T1000 (cell line): Measurements from ENCODE around the gene WDR4.
"Not testable (repeated sequence)": the region's sequence is repeated elsewhere in the genome, so short reads cannot be mapped to it uniquely, and the experiment has no call there.

Source experiments
- DNase-seq: peaks from one replicate; lab custom pipeline; 2025; ENCODE audit warnings: mixed read lengths; lab: John Stamatoyannopoulos, UW

WDR4 gene

GRCh38 chr21:42839271-42840231 lies 39.8 kb downstream of the WDR4 start:
- no peak for DNase-seq

GRCh38 chr21:42838212-42838690 lies 41.1 kb downstream of the WDR4 start:
- not testable (repeated sequence) for DNase-seq

DNA sequence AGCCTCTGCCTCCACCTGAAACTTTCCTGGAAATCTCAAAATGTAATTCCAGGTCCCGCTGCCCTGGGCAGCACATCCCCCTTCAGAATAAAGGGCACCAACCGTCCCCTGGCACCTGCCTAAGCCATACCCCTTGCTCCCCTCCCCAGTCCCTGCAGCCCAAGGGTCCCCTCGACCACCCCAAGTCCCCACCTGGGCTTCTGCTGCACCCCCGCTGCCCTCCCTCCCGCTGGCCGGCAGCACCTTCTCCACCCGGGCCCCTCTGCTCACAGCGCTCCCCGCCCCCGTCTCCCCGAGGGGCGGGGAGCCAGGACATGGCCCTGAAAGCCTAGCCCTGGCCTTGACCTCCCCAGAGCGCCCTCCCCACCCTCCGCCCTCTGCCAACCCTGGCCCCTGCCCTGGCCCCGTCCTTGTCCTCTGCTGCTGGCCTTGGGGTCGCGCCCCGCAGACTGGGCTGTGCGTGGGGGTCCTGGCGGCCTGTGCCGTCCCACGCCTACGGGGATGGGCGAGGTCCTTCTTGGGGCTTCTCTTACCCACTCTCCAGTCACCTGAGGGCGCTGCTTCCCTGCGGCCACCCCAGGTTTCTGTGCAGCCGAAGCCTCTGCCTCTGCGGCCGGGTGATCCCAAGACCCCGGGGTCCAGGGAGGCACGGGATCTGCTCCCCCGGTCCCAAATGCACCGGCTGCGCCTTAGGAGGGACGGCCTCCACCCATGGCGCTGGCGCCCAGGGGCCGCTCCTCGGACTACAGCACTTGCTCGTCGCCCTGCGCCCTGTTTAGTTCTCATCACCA lies 41.7 kb downstream of the WDR4 start:
- no peak for DNase-seq

DNA sequence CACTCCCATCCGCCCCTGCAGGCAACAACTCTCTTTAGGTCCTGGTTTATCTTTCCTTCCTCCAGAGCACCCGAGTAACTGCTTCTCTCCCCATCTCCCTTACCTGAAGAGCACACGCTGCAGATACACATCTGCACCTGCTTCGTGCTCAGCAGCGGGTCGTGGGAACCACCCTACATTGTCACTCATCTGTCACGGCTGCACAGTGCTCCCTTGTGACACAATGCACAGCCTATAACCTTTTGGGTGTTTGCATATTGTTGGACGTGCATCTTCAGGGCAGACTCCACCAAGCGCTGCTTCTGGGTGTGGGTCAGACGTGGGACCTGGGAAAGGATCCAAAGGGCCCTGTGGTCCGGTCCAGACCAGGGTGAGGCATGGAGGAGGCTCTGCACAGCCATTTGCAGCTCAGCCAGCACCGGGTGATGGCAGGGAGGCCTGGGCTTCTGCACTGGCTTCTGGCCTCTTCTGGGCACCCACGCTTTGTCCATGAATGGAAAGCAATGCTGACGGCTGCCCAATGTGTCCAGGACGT lies 42.5 kb downstream of the WDR4 start:
- no peak for DNase-seq

DNA sequence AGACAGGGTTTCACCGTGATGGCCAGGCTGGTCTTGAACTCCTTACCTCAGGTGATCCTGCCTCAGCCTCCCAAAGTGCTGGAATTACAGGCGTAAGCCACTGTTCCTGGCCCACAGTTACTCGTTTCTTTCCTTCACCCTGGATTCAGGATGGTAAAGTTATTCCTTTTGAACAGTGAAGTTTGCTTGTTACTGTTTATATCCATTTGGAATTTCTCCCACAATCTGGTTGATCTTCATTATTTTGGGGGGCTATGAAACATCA lies 43.0 kb downstream of the WDR4 start:
- no peak for DNase-seq

- DNase-seq, result no peak
Observed at GRCh38 chr21:42835611-42836401, 43.5 kb downstream of the WDR4 start.

DNA sequence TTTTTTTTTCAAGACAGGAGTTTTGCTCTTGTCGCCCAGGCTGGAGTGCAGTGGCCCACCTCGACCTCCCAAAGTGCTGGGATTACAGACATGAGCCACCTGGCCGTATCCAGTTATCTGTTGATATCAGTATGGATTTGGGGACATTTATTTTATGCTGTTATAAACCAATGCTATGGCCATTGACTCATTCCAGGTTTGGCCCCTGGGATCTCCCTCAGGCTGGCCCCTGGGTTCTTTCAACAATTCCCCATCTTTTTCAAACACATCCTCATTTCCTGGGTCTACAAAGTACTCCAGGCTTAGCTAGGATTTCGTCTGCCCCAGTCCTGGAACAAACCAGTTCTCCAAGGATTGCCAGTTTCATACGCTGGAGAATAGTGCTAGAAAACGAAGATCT lies 44.1 kb downstream of the WDR4 start:
- no peak for DNase-seq

DNA sequence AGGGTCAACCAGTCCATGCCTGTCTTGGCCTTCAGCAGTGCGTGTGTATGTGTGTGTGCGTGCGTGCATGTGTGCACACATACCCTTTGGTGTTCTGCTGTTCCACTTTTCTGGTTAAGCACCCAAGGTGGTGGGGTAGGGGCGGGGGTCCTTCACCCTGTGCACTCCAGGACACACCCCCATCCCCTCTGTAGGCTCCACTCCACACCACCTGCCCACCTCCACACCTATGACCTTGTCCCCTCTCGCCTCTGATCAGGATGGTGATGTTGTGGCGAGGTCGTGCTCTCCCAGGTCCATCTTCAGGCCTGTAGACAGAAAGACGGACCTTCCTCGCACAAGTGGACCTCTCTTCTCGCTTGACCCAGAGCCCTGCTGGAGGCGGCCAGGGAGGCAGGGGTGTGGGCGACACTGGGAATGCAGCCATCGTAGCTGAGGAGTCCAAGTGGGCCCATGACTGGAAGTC lies 44.6 kb downstream of the WDR4 start:
- DNase-seq, result no peak

GRCh38 chr21:42833859-42834725 lies 45.2 kb downstream of the WDR4 start:
- no peak for DNase-seq

- DNase-seq, result no peak
Observed at GRCh38 chr21:42833439-42833815, 45.9 kb downstream of the WDR4 start.

- DNase-seq, result not testable (repeated sequence)
Observed at GRCh38 chr21:42832321-42832630, 47.1 kb downstream of the WDR4 start.

- DNase-seq, result no peak
Observed at GRCh38 chr21:42830456-42831455, 48.6 kb downstream of the WDR4 start.

DNA sequence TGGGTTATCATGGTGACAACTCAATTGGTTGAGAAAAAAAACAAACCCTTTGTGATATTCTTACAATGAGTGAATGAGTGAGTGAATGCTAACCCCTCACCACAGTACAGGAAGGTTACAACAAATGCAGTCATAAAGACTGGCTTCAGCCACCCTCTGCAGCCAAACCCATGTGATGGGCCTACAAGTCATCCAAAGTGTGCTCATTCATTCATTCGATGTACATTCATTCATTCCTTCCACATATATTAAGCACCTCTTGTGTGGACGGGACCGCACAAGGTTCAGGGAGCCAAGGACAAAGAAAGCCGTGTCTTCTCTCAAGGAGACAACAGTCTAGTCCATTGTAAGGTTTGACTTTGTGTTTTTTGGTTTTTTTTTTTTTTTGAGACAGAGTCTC lies 49.4 kb downstream of the WDR4 start:
- DNase-seq, result no peak

- DNase-seq, result no peak
Observed at GRCh38 chr21:42829417-42829816, 49.9 kb downstream of the WDR4 start.

DNA sequence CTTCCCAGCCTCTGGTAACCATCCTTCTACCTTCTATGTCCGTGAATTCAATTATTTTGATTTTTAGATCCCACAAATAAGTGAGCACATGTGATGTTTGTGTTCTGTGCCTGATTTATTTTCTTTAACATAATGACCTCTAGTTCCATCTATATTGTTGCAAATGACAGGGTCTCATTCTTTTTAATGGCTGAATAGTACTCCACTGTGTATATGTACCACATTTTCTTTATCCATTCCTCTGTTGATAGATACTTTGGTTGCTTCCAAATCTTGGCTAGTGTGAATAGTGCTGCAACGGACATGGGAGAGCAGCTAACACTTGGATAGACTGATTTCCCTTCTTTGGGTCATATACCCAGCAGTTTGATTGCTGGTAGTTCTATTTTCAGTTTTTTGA lies 51.8 kb downstream of the WDR4 start:
- no peak for DNase-seq

- DNase-seq, result no peak
Observed at GRCh38 chr21:42820616-42821465, 58.5 kb downstream of the WDR4 start.

- no peak for DNase-seq
Observed at GRCh38 chr21:42819861-42820615, 59.3 kb downstream of the WDR4 start.

GRCh38 chr21:42818328-42818749 lies 61.0 kb downstream of the WDR4 start:
- DNase-seq, result no peak
